ENCODE results near the gene ITSN1. TPM values are rescaled to one million over a fixed set of nuclear protein-coding genes. Genes with fewer than 3 reads are reported as not detected.

The ITSN1 gene
- total RNA-seq, 3 donors from 2014 or later (not counting 1 experiment from before 2014, with no cell fraction given) = 1.5 to 5.1 (median 2.7) TPM

DNA sequence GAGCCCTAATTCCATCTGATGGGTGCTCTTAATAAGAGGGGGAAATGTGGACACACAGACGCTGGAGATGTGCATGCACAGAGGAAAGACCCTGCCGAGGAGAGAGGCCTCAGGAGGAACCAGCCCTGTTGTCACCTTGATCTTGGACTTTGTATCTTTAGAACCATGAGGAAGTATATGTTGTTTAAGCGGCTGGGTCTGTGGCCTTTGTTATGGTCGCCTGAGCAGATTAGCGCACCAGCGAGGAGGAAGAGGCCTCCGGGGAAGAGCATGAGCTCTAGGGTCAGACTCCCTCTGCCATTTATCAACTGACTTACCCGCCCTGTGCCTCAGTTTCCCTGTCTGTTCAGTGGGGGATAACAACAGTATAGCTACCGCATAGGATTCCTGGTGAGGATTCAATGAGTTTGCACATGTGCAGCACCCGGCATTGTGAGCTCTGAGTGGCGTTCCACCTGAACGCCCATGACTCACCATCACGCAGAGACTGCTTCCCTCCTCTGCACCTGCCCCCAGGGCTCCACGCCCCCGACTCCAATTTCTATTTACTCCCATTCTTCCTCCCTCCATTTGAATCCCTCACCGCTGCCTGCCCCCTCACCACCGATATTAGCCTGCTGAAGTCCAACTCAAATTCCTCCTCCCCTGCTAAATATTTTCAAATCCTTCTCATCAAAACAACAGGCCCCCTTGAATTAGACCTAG lies 206.1 kb downstream of the ITSN1 start:
- no peaks in the 10 kb centered on the region for H3K9me3 ChIP-seq (ENCODE audit: control insufficient read depth, insufficient read depth, low read length)
- Mint-ChIP-seq H3K27me3 (ENCODE audit: low read depth in 2 of 2) (peaks cover 0 to 4% of the 10 kb centered on the region in 2 donors), H3K9me3 (no peaks in the 10 kb centered on the region), H3K4me3 (no peak overlapping the region), H3K4me1 (no peaks in the 10 kb centered on the region), H3K36me3 (no peaks in the 10 kb centered on the region), H3K27ac (no peak overlapping the region)
- no peak overlapping the region for H3K27ac ChIP-seq (ENCODE audit: low read length)
- no peak for ATAC-seq
- H3K4me1 ChIP-seq (ENCODE audit: control insufficient read depth, insufficient read depth, low read length) = no peaks in the 10 kb centered on the region
- no peaks in the 10 kb centered on the region for H3K36me3 ChIP-seq (ENCODE audit: control insufficient read depth, insufficient read depth, low read length)
- WGBS (ENCODE audit: insufficient coverage) = 80% methylated on average over 17 of the region's 17 CpGs
- intact Hi-C loops (cut with micrococcal nuclease) = no loop called here
- TF ChIP-seq, protein P1, sequence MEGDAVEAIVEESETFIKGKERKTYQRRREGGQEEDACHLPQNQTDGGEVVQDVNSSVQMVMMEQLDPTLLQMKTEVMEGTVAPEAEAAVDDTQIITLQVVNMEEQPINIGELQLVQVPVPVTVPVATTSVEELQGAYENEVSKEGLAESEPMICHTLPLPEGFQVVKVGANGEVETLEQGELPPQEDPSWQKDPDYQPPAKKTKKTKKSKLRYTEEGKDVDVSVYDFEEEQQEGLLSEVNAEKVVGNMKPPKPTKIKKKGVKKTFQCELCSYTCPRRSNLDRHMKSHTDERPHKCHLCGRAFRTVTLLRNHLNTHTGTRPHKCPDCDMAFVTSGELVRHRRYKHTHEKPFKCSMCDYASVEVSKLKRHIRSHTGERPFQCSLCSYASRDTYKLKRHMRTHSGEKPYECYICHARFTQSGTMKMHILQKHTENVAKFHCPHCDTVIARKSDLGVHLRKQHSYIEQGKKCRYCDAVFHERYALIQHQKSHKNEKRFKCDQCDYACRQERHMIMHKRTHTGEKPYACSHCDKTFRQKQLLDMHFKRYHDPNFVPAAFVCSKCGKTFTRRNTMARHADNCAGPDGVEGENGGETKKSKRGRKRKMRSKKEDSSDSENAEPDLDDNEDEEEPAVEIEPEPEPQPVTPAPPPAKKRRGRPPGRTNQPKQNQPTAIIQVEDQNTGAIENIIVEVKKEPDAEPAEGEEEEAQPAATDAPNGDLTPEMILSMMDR (IDR thresholded peaks at IDR 0.05) = no peak
- H3K4me3 ChIP-seq (ENCODE audit: low read length) = no peak overlapping the region
- no peak for DNase-seq
- no peaks in the 10 kb centered on the region for H3K27me3 ChIP-seq (ENCODE audit: control insufficient read depth, insufficient read depth, low read length)

DNA sequence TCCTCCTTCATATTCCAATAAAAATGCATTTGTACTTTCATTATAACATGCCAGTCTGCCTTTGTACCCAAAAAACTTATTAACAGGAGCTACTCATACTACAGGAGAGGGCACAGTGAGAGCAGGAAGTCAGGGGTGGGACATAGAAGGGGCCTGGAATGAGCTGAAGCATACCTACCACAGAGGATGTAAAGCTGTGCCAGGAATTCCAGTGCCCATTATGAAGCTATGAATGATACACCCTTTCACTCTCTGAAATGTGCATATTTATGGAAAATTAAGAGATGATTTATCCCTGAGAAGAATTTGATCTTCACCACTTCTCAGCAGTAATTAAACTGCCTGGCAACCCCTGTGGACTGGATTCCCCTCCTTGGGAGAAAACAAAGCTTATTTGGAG lies 207.5 kb downstream of the ITSN1 start:
- TF ChIP-seq, protein P1 (IDR thresholded peaks at IDR 0.05) = no peak
- H3K4me3 ChIP-seq (ENCODE audit: low read length) = no peak overlapping the region

DNA sequence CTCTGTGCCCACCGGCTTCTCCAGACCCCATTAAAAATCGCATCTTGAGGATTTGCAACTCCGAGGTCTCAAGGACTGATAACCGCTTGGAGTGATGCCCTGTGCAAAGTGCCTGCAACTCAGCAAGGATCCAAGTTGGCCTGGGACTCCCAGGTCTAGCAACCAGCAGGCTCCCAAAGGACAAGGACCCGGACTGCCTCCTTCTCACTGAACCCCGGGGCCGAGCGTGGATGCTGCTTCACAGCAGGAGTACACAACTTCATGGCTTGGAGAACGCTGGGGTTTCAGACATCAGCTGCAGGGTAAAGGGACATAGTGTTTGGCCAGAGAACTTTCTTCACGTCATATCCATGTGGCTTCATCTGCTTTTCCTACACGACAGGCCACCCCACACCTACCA lies 208.1 kb downstream of the ITSN1 start:
- H3K27me3 ChIP-seq (ENCODE audit: control insufficient read depth, insufficient read depth, low read length) = peaks cover 2% of the 10 kb centered on the region
- H3K4me3 ChIP-seq (ENCODE audit: low read length) = no peak overlapping the region
- DNase-seq = no peak
- no peaks in the 10 kb centered on the region for H3K9me3 ChIP-seq (ENCODE audit: control insufficient read depth, insufficient read depth, low read length)
- Mint-ChIP-seq H3K4me1 (no peaks in the 10 kb centered on the region), H3K4me3 (no peak overlapping the region), H3K9me3 (no peaks in the 10 kb centered on the region), H3K27me3 (ENCODE audit: low read depth in 2 of 2) (peaks cover 0 to 3% of the 10 kb centered on the region in 2 donors), H3K36me3 (no peaks in the 10 kb centered on the region), H3K27ac (no peak overlapping the region)
- no peak overlapping the region for H3K27ac ChIP-seq (ENCODE audit: low read length)
- intact Hi-C loops (cut with micrococcal nuclease) = no loop called here
- ATAC-seq = no peak
- H3K4me1 ChIP-seq (ENCODE audit: control insufficient read depth, insufficient read depth, low read length) = no peaks in the 10 kb centered on the region
- WGBS (ENCODE audit: insufficient coverage) = 93% methylated on average over 9 of the region's 11 CpGs
- no peaks in the 10 kb centered on the region for H3K36me3 ChIP-seq (ENCODE audit: control insufficient read depth, insufficient read depth, low read length)
- TF ChIP-seq, protein P1 (IDR thresholded peaks at IDR 0.05) = no peak

More for the DNA sequence above, 207.5 kb downstream of the ITSN1 start:
- H3K4me3 Mint-ChIP-seq = no peak overlapping the region
- H3K27me3 Mint-ChIP-seq (ENCODE audit: low read depth in 2 of 2) = peaks cover 0 to 3% of the 10 kb centered on the region in 2 donors
- peaks cover 2% of the 10 kb centered on the region for H3K27me3 ChIP-seq (ENCODE audit: control insufficient read depth, insufficient read depth, low read length)
- intact Hi-C loops (cut with micrococcal nuclease) = no loop called here
- no peak overlapping the region for H3K27ac ChIP-seq (ENCODE audit: low read length)
- H3K36me3 ChIP-seq (ENCODE audit: control insufficient read depth, insufficient read depth, low read length) = no peaks in the 10 kb centered on the region
- H3K9me3 Mint-ChIP-seq = no peaks in the 10 kb centered on the region
- no peaks in the 10 kb centered on the region for H3K36me3 Mint-ChIP-seq
- no peak for DNase-seq
- no peaks in the 10 kb centered on the region for H3K9me3 ChIP-seq (ENCODE audit: control insufficient read depth, insufficient read depth, low read length)
- no peaks in the 10 kb centered on the region for H3K4me1 Mint-ChIP-seq
- H3K4me1 ChIP-seq (ENCODE audit: control insufficient read depth, insufficient read depth, low read length) = no peaks in the 10 kb centered on the region
- no peak for ATAC-seq
- H3K27ac Mint-ChIP-seq = no peak overlapping the region

DNA sequence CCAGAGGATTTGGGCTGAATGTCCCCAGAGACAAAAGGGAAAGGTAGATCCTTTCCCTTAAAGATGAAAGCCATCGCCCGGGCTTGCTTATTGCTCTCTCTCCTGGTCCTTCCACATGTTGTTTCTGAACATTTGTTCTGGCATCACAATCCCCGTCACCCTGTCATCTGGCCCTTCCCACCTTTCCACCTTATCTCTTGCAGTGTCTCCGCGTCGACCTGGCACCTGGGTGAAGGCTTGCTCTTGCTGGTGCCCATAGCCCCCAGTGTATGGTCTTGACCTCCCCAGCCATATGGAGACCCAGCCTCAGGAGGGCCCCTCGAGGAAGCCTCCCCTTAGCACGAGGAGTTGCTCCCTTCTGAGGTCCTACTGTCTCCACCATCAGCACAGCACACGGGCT lies 208.7 kb downstream of the ITSN1 start:
- DNase-seq (no peak), ATAC-seq (no peak)
- no peak overlapping the region for H3K4me3 ChIP-seq (ENCODE audit: low read length)
- no peak overlapping the region for H3K27ac ChIP-seq (ENCODE audit: low read length)
- no peaks in the 10 kb centered on the region for H3K4me1 ChIP-seq (ENCODE audit: control insufficient read depth, insufficient read depth, low read length)
- no peaks in the 10 kb centered on the region for H3K9me3 ChIP-seq (ENCODE audit: control insufficient read depth, insufficient read depth, low read length)
- H3K36me3 ChIP-seq (ENCODE audit: control insufficient read depth, insufficient read depth, low read length) = no peaks in the 10 kb centered on the region
- H3K4me3 Mint-ChIP-seq = no peak overlapping the region
- H3K4me1 Mint-ChIP-seq = no peaks in the 10 kb centered on the region
- TF ChIP-seq, protein P1 (IDR thresholded peaks at IDR 0.05) = no peak
- H3K27me3 ChIP-seq (ENCODE audit: control insufficient read depth, insufficient read depth, low read length) = peaks cover 2% of the 10 kb centered on the region
- intact Hi-C loops (cut with micrococcal nuclease) = no loop called here
- no peaks in the 10 kb centered on the region for H3K36me3 Mint-ChIP-seq
- H3K27me3 Mint-ChIP-seq (ENCODE audit: low read depth in 2 of 2) = peaks cover 0 to 3% of the 10 kb centered on the region in 2 donors
- 89% methylated on average over 8 of the region's 9 CpGs for WGBS (ENCODE audit: insufficient coverage)
- no peak overlapping the region for H3K27ac Mint-ChIP-seq
- H3K9me3 Mint-ChIP-seq = no peaks in the 10 kb centered on the region
